Ishikawa (cell line): ENCODE measurements around the gene RAPGEF4.

ENCODE experiments used
- CEBPB ChIP-seq: IDR thresholded peaks from 2 replicates; pipeline ENCODE4 v1.6.1; 2012
- CREB1 ChIP-seq: IDR thresholded peaks from 2 replicates; pipeline ENCODE4 v1.6.1; 2012; ENCODE audit warnings: low read depth
- EGR1 ChIP-seq: IDR thresholded peaks from 2 replicates; pipeline ENCODE4 v1.6.1; 2012
- EP300 ChIP-seq: IDR thresholded peaks from 2 replicates; pipeline ENCODE4 v1.6.1; 2012; ENCODE audit warnings: borderline replicate concordance
- FOXM1 ChIP-seq: IDR thresholded peaks from 2 replicates; pipeline ENCODE4 v1.6.1; 2012; ENCODE audit warnings: low read depth, borderline replicate concordance
- NFIC ChIP-seq: IDR thresholded peaks from 2 replicates; pipeline ENCODE4 v1.6.1; 2012
- RAD21 ChIP-seq: IDR thresholded peaks from 2 replicates; pipeline ENCODE4 v1.6.1; 2012; ENCODE audit warnings: low read depth
- TAF1 ChIP-seq: IDR thresholded peaks from 2 replicates; pipeline ENCODE4 v1.6.1; 2012; ENCODE audit warnings: low read depth, mild to moderate bottlenecking
- TCF12 ChIP-seq: IDR thresholded peaks from 2 replicates; pipeline ENCODE4 v1.6.1; 2012; ENCODE audit warnings: low read depth
- TEAD4 ChIP-seq: IDR thresholded peaks from 2 replicates; pipeline ENCODE4 v1.6.1; 2012
- USF1 ChIP-seq: IDR thresholded peaks from 2 replicates; pipeline ENCODE4 v1.6.1; 2012
- YY1 ChIP-seq: IDR thresholded peaks from 2 replicates; pipeline ENCODE4 v1.6.1; 2012; ENCODE audit warnings: low read depth
- ZBTB7A ChIP-seq: IDR thresholded peaks from 2 replicates; pipeline ENCODE4 v1.6.1; 2012; ENCODE audit warnings: low read depth
- TF ChIP-seq, protein P1 (sequence below): IDR thresholded peaks from 2 replicates; pipeline ENCODE4 v1.6.1; 2012; ENCODE audit warnings: low read depth, mild to moderate bottlenecking
- TF ChIP-seq, protein P2 (sequence below): IDR thresholded peaks from 2 replicates; pipeline ENCODE4 v1.6.1; 2012

RAPGEF4 gene

DNA sequence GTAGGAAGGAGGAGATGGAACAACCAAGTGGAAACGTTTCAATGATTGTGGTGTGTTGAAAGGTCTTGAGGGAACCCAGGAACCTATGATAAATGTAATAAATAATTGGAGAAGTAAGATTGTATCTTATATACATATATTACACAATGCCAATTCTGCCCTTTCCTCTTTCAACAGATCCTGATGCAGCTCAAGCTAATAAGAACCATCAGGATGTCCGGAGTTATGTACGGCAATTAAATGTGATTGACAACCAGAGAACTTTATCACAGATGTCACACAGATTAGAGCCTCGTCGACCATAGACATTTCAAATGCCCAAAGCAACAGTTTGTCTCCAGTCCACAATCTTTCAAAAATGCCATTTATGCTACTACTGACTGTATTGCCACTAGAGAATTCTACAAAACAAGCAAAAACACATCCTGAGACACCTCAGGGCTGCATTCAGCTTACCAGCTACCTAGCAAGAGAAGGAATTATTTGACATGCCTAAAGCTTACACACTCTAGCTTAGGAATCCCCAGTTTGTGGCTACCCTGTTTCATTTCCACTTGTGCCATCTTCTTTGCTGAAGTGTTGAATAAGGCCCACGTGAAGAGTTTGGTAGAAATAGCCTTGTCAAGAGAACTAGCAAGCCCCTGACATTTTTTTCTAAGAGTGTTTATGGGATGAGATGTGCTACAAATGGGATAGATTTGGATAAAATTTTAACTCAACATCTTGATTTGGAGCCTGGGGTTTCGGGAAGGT lies 316.0 kb downstream of the RAPGEF4 start:
- no peak for TF ChIP-seq ZBTB7A
- no peak for TF ChIP-seq EGR1
- no peak for TF ChIP-seq RAD21
- no peak for TF ChIP-seq EP300
- no peak for TF ChIP-seq TEAD4
- no peak for TF ChIP-seq CREB1
- no peak for TF ChIP-seq CEBPB
- TF ChIP-seq FOXM1: no peak
- TF ChIP-seq, protein P1, sequence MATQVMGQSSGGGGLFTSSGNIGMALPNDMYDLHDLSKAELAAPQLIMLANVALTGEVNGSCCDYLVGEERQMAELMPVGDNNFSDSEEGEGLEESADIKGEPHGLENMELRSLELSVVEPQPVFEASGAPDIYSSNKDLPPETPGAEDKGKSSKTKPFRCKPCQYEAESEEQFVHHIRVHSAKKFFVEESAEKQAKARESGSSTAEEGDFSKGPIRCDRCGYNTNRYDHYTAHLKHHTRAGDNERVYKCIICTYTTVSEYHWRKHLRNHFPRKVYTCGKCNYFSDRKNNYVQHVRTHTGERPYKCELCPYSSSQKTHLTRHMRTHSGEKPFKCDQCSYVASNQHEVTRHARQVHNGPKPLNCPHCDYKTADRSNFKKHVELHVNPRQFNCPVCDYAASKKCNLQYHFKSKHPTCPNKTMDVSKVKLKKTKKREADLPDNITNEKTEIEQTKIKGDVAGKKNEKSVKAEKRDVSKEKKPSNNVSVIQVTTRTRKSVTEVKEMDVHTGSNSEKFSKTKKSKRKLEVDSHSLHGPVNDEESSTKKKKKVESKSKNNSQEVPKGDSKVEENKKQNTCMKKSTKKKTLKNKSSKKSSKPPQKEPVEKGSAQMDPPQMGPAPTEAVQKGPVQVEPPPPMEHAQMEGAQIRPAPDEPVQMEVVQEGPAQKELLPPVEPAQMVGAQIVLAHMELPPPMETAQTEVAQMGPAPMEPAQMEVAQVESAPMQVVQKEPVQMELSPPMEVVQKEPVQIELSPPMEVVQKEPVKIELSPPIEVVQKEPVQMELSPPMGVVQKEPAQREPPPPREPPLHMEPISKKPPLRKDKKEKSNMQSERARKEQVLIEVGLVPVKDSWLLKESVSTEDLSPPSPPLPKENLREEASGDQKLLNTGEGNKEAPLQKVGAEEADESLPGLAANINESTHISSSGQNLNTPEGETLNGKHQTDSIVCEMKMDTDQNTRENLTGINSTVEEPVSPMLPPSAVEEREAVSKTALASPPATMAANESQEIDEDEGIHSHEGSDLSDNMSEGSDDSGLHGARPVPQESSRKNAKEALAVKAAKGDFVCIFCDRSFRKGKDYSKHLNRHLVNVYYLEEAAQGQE: no peak
- no peak for TF ChIP-seq USF1
- TF ChIP-seq TAF1: no peak

GRCh38 chr2:173053043-173053699 lies 317.5 kb downstream of the RAPGEF4 start:
- TF ChIP-seq NFIC (peak; percentile 14; the same call in 1 of the 2 replicates), TEAD4 (peak; percentile 70; the same call in 1 of the 2 replicates), EGR1 (no peak), EP300 (peak; percentile 27; the same call in 1 of the 2 replicates), YY1 (no peak)

DNA sequence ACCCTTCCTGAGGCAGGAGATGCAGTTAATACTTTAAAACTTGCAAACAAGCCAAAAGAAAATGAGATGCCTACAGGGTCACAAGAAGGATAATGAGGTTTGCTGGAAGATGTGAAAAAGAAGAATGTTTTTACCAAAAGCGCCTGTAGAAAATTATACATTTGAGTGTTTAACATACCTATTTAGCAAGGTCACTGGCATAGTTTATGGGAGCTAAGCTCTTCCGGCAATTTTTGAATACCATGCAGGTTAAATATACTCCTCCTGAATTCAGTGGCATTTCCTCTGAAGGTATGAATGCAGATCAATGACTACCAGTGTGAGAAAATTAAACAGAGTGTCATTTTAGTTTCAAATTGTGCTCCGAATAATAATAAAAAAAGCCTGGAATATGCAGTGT lies 318.8 kb downstream of the RAPGEF4 start:
- TF ChIP-seq RAD21 (no peak), TEAD4 (peak; percentile 29; the same call in 1 of the 2 replicates)

- no peak for TF ChIP-seq TEAD4
- no peak for TF ChIP-seq CEBPB
These were observed 321.2 kb downstream of the RAPGEF4 start for GRCh38 chr2:173056705-173057364.

DNA sequence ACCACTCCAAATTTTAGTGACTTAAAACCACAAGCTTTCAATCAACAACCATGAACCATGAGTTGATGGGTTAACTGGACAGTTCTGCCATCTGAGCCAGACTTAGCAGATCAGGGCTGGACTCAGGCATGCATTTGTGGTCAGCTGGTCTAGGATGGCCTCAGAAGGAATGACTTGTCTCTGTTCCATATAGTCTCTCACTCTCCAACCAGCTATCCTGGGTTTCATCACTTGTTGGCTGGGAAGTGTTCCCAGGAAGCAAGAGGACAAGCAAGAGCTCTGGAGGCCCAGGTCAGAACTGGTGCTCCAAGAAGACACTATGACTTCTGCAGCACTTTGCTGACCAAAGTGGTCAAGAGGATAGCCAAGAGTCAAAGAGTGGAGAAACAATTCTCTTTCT lies 322.5 kb downstream of the RAPGEF4 start:
- no peak for TF ChIP-seq NFIC
- TF ChIP-seq TEAD4: no peak
- no peak for TF ChIP-seq CREB1
- TF ChIP-seq, protein P2, sequence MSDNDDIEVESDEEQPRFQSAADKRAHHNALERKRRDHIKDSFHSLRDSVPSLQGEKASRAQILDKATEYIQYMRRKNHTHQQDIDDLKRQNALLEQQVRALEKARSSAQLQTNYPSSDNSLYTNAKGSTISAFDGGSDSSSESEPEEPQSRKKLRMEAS: no peak
- TF ChIP-seq, protein P1: no peak
- no peak for TF ChIP-seq TCF12

- no peak for TF ChIP-seq TCF12
- no peak for TF ChIP-seq USF1
- TF ChIP-seq ZBTB7A: no peak
- TF ChIP-seq, protein P1: no peak
- TF ChIP-seq TAF1: no peak
- TF ChIP-seq EP300: no peak
- TF ChIP-seq CEBPB: no peak
- no peak for TF ChIP-seq RAD21
- no peak for TF ChIP-seq FOXM1
- TF ChIP-seq, protein P2: no peak
- TF ChIP-seq YY1: no peak
- TF ChIP-seq EGR1: no peak
- TF ChIP-seq NFIC: no peak
- no peak for TF ChIP-seq CREB1
These were observed 323.0 kb downstream of the RAPGEF4 start for GRCh38 chr2:173058673-173059072.
